Suppressor macrophage (primary cell): ENCODE results near the gene ARHGAP4.

Experiments used
- DNase-seq, 4 experiments: peaks; one replicate each; pipeline ENCODE4 v3.0.0-alpha.2; 2020 to 2022

ARHGAP4 gene

GRCh38 chrX:153879741-153880439 lies 46.2 kb downstream of the ARHGAP4 start:
- DNase-seq = no peak

- no peak for DNase-seq
Observed at GRCh38 chrX:153878969-153879653, 47.0 kb downstream of the ARHGAP4 start.

- no peak for DNase-seq
Observed at GRCh38 chrX:153878345-153878744, 47.7 kb downstream of the ARHGAP4 start.

- DNase-seq = no peak
Observed at GRCh38 chrX:153877571-153878261, 48.3 kb downstream of the ARHGAP4 start.

GRCh38 chrX:153876112-153876491 lies 50.0 kb downstream of the ARHGAP4 start:
- no peak for DNase-seq

GRCh38 chrX:153875391-153876111 lies 50.5 kb downstream of the ARHGAP4 start:
- DNase-seq = peak; percentile 43 to 70 (median 56)

- DNase-seq = no peak
Observed at GRCh38 chrX:153874366-153875125, 51.5 kb downstream of the ARHGAP4 start.

- no peak for DNase-seq
Observed at GRCh38 chrX:153874085-153874365, 52.0 kb downstream of the ARHGAP4 start.

- no peak for DNase-seq
Observed at GRCh38 chrX:153873282-153874084, 52.6 kb downstream of the ARHGAP4 start.

GRCh38 chrX:153871946-153872878 lies 53.9 kb downstream of the ARHGAP4 start:
- no peak for DNase-seq

- DNase-seq = no peak
Observed at GRCh38 chrX:153871451-153871850, 54.6 kb downstream of the ARHGAP4 start.

GRCh38 chrX:153870791-153871360 lies 55.2 kb downstream of the ARHGAP4 start:
- DNase-seq = no peak

- DNase-seq = no peak
Observed at GRCh38 chrX:153870288-153870690, 55.8 kb downstream of the ARHGAP4 start.

GRCh38 chrX:153869473-153870287 lies 56.4 kb downstream of the ARHGAP4 start:
- no peak for DNase-seq

GRCh38 chrX:153868576-153869472 lies 57.2 kb downstream of the ARHGAP4 start:
- no peak for DNase-seq

GRCh38 chrX:153867671-153868070 lies 58.4 kb downstream of the ARHGAP4 start:
- DNase-seq = no peak

GRCh38 chrX:153867139-153867538 lies 58.9 kb downstream of the ARHGAP4 start:
- no peak for DNase-seq
